Neuron (in vitro differentiated cells): Measurements from ENCODE around the gene CGB3.
"Not testable (repeated sequence)": the region's sequence is repeated elsewhere in the genome, so short reads cannot be mapped to it uniquely, and the experiment has no call there.

ENCODE experiments used
- H2AFZ ChIP-seq: one replicate; pipeline ENCODE4 v1.6.1; 2013; ENCODE audit warnings: low read depth, mild to moderate bottlenecking, inconsistent platforms, low read length, moderate library complexity
- H3K27me3 ChIP-seq: one replicate; pipeline ENCODE4 v1.6.1; 2013; ENCODE audit warnings: low read length; ENCODE audit not compliant: insufficient read depth
- H3K36me3 ChIP-seq: one replicate; pipeline ENCODE4 v1.6.1; 2013; ENCODE audit warnings: low read length; ENCODE audit not compliant: insufficient read depth
- H3K4me1 ChIP-seq: one replicate; pipeline ENCODE4 v1.6.1; 2013; ENCODE audit warnings: low read length; ENCODE audit not compliant: insufficient read depth
- H3K4me3 ChIP-seq: 2 replicates; pipeline ENCODE4 v1.5.1; 2013; ENCODE audit warnings: mild to moderate bottlenecking, low read length, moderate library complexity
- H3K9me3 ChIP-seq: one replicate; pipeline ENCODE4 v1.6.1; 2013; ENCODE audit warnings: low read length

CGB3 gene

DNA sequence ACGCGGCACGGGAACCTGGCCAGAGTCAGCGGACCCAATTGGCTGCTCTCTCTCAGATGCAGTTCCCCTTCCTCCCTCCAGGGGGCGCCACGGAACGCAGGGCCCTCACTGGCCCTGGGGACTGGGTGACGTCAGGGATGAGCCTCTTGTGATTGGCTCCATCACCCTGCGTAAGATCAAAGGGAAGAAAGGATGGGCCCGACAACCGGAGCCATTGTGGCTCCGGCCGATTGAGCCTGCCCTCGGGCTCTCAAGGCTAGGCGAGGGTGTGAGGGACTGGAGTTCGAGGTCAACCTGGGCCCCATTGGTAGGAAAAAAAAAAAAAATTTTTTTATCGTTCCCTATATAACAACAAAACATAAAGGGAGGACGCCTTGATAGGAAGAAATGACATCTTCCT lies 12.7 kb upstream of the CGB3 start, which contains the start of gene CGB1:
TSS of gene CGB1 (minus strand) at position 81 of the 400 bp plus-strand sequence. CDS start 184 bp downstream, outside the sequence.
- not testable (repeated sequence) for H2AFZ ChIP-seq, H3K4me1 ChIP-seq, H3K4me3 ChIP-seq, H3K27me3 ChIP-seq, H3K9me3 ChIP-seq, H3K36me3 ChIP-seq

- H3K36me3 ChIP-seq, H3K9me3 ChIP-seq: not testable (repeated sequence)
These were observed 7.6 kb upstream of the CGB3 start, which contains the start of gene CGB2 for GRCh38 chr19:49031642-49032301. Gene CGB2, plus strand, starts transcription at chr19:49031890. Its CDS starts 206 bp downstream, at chr19:49032096.

GRCh38 chr19:49030323-49030722 lies 6.2 kb upstream of the CGB3 start:
- H3K9me3 ChIP-seq, H3K4me1 ChIP-seq: not testable (repeated sequence)

More at GRCh38 chr19:49031642-49032301, 7.6 kb upstream of the CGB3 start, which contains the start of gene CGB2:
- H2AFZ ChIP-seq, H3K27me3 ChIP-seq, H3K4me3 ChIP-seq, H3K4me1 ChIP-seq: not testable (repeated sequence)

GRCh38 chr19:49029749-49030148 lies 5.6 kb upstream of the CGB3 start:
- not testable (repeated sequence) for H3K4me3 ChIP-seq, H3K9me3 ChIP-seq

More at GRCh38 chr19:49030323-49030722, 6.2 kb upstream of the CGB3 start:
- not testable (repeated sequence) for H2AFZ ChIP-seq, H3K4me3 ChIP-seq, H3K36me3 ChIP-seq, H3K27me3 ChIP-seq

GRCh38 chr19:49028686-49029085 lies 4.6 kb upstream of the CGB3 start:
- not testable (repeated sequence) for H3K27me3 ChIP-seq, H3K36me3 ChIP-seq, H3K4me1 ChIP-seq, H3K9me3 ChIP-seq, H2AFZ ChIP-seq, H3K4me3 ChIP-seq

More at GRCh38 chr19:49029749-49030148, 5.6 kb upstream of the CGB3 start:
- not testable (repeated sequence) for H3K27me3 ChIP-seq, H3K36me3 ChIP-seq, H3K4me1 ChIP-seq, H2AFZ ChIP-seq

- H3K4me1 ChIP-seq, H3K27me3 ChIP-seq, H3K9me3 ChIP-seq, H3K4me3 ChIP-seq, H2AFZ ChIP-seq, H3K36me3 ChIP-seq: not testable (repeated sequence)
These were observed 1.5 kb upstream of the CGB3 start for GRCh38 chr19:49025599-49025998.

DNA sequence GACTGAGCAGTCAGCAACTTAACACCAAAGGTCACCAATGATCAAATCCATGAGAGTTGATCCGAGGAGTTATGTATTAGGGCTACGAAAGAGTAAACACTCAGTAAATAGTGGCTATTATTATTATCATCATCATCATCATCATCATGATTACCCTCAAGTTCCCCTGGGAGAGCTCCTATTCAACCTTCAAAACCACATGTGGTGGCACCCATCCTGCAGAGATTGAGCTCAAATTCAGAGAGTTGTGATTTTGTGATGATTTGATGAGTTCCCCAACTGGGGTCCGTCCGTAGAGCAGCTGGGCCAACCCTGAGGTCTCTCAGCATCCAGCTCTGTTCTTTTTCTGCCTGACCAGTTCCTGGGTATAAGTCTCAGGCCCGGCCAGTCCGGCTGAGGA lies 955 bp upstream of the CGB3 start:
- H2AFZ ChIP-seq, H3K27me3 ChIP-seq: not testable (repeated sequence)

GRCh38 chr19:49022116-49022515 lies 2.0 kb downstream of the CGB3 start:
- Histone ChIP-seq H3K4me1 (peaks cover 3% of the 10 kb centered on the region), H3K36me3 (peaks cover 2% of the 10 kb centered on the region), H3K9me3 (peaks cover 9% of the 10 kb centered on the region), H3K4me3 (no peak overlapping the region), H3K27me3 (no peaks in the 10 kb centered on the region), H2AFZ (no peak overlapping the region)

More for the DNA sequence above, 955 bp upstream of the CGB3 start:
- H3K4me3 ChIP-seq, H3K4me1 ChIP-seq, H3K9me3 ChIP-seq, H3K36me3 ChIP-seq: not testable (repeated sequence)

DNA sequence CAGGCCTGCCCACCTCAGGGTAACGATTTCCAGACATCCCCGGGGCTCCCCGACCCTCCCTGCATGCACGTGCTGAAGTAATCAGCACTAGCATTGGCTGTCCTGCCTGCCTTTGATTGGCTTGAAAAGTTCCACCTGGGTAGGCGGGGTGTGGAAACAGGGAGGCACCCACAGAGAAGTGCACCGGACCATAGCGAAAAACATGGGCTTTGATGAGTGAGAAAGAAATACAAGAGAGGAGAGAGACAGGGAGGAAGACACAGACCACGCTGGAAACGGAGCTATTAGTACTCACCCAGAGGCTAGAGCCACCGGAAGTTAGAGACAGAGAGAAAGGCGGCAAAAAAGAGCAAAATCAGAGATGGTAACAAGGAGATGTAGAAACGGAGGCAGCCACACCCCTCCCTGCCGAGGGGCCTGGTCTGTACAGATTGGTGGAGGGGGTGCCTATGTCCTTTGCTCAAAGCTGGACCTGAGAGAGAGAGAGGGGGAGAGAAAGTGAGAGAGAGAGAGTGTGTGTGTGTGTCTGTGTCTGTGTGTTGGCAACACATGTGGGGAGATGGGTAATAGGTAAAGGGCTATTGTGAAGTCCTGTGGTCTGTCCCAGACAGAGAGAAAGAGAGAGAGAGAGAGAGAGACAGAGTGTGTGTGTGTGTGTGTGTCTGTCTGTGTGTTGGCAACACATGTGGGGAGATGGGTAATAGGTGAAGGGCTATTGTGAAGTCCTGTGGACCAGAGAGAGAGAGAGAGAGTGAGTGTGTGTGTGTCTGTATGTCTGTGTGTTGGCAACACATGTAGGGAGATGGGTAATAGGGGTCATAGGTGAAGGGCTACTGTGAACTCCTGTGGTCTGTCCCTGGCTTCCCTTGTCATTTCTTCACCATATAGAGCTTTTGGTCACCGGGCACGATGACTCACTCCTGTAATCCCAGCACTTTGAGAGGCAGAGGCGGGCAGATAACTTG lies 2.9 kb downstream of the CGB3 start:
- Histone ChIP-seq H3K27me3 (no peaks in the 10 kb centered on the region), H3K4me3 (no peak overlapping the region), H3K9me3 (peaks cover 11% of the 10 kb centered on the region), H3K4me1 (peaks cover 3% of the 10 kb centered on the region), H2AFZ (no peak overlapping the region), H3K36me3 (peaks cover 9% of the 10 kb centered on the region)

- peaks cover 18% of the 10 kb centered on the region for H3K36me3 ChIP-seq
- H3K4me3 ChIP-seq = no peak overlapping the region
- no peaks in the 10 kb centered on the region for H3K27me3 ChIP-seq
- peaks cover 16% of the 10 kb centered on the region for H3K9me3 ChIP-seq
- H3K4me1 ChIP-seq = peaks cover 3% of the 10 kb centered on the region
- no peak overlapping the region for H2AFZ ChIP-seq
These were observed 3.8 kb downstream of the CGB3 start for GRCh38 chr19:49020342-49020741.

DNA sequence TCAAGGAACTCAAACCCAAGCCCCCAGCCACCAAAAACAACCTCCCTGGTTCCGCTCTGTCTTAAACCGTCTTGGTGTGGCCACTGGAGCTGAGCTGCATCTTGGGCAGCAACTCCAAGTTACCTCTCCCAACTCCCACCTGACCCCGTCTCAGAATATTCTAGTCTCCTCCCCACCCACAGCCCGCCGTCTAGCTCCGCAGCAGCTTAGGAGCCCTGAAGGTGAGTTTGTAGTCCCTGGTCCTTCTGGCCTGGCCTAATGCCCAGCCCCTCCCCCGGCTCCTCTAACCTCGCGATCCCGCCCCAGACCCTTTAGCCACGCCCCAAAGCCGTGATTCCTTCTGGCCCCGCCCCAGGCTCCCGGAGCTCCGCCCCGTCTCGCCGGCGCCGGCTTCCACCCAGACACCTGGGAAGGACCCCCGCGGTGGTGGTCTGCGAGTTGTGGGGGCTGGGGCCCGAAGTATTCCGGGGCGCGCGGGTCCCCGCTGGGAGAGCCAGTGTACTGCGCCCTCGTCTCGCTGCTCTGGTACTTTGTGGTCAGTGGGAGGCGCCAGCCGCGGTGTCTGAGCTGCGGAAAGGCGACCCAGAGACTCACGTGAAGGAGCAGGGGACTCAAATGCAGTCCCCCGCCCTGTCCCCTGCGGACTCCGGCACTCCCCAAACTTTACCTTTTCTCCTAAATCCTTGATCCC lies 4.7 kb downstream of the CGB3 start:
- Histone ChIP-seq H3K9me3 (peaks cover 16% of the 10 kb centered on the region), H3K4me1 (peaks cover 3% of the 10 kb centered on the region), H3K36me3 (peaks cover 27% of the 10 kb centered on the region), H3K4me3 (no peak overlapping the region), H3K27me3 (no peaks in the 10 kb centered on the region), H2AFZ (no peak overlapping the region)

DNA sequence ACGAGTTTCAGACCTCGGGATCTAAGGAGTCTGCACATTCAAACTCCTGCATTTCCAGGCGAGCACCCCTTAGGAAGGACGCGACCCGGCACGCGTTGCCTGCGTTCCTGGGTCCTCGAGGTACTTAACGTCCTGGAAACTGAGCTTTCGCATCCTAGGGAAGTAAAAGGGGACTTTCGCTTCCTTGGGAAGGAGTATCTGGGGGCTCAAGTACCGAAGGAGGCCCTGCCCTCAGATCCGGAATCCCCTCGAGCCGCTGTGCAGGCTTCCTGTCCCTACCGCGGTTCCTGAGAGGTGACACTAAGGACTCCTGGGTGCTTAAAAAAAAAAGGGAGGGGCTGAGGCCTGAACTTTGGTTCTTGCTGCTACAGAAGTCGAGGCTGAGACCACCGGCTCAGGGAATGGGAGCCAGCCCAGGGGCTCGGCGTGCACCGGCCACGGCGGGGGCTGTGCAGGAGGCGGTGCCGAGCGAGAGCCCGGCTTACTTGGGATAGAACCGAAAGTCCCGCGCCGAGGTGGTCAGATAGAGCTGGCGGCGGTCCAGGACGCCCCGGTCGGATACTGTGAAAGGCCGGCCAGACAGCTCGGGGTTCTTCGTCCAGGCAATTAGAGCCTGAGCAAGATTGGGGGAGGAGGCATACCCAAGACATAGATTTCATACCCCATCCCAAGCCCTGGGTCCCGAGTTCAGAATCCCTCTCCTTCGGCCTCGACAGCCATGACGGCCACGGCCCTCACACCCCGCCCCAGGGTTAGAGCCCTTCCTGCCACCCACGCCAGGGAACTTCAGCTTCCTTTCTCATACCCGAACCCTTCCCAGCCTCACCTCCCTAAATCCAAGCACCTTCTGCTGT lies 5.5 kb downstream of the CGB3 start:
- not testable (repeated sequence) for H3K4me1 ChIP-seq, H3K27me3 ChIP-seq, H3K4me3 ChIP-seq, H2AFZ ChIP-seq
- Histone ChIP-seq H3K9me3 (peaks cover 16% of the 10 kb centered on the region), H3K36me3 (peaks cover 34% of the 10 kb centered on the region)
